GM19328 (cell line): ENCODE measurements around the gene ZSCAN31.
"Not testable (repeated sequence)": the region's sequence is repeated elsewhere in the genome, so short reads cannot be mapped to it uniquely, and the experiment has no call there.

Experiments used
- ATAC-seq: cut with Tn5 transposase; IDR thresholded peaks from one replicate; pipeline ENCODE4 v1.9.1; 2021; ENCODE audit warnings: mild to moderate bottlenecking, moderate library complexity; ENCODE audit not compliant: unreplicated experiment

ZSCAN31 gene

GRCh38 chr6:28323813-28324424 is 12.0 kb downstream of the ZSCAN31 start:
- no peak for ATAC-seq

DNA sequence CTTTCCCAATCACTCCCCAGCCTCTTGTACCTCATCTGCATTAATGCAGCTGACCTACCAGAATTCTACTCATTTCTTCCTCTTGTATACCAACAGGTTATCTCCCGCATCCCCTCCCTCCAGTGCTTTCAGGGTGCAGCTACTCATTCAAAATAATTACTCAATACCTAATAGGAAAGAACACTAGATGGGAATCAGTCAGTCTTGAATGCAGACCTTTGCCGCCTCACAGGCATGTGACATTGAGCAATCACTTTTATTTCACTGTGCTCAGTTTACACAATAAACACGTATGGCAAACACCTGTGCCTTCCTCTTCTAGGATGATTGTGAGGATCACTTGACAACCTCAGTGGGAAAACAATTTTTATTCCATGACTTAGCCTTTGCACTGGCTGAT is 13.3 kb downstream of the ZSCAN31 start:
- ATAC-seq = no peak

- not testable (repeated sequence) for ATAC-seq
These were observed 18.1 kb downstream of the ZSCAN31 start for GRCh38 chr6:28317866-28318265.

DNA sequence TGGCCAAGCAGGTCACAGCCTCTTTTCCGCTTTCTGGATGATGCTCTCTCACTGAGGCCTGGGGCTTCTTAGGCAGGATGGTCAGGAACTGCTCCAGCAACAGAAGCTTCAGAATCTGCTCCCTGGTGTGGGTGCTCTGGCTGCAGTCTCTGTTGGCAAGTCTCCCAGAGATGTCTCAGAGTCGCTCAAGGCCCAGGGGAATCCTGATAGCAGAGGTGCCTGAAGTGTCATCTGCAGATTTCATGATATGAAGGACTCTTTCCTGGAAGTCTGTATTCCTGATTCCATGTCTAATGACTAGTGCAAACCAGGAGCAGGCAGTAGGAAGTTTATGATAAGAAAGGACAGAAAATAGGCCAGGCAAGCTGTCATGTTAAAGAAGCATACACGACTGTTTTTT is 20.3 kb downstream of the ZSCAN31 start:
- no peak for ATAC-seq

GRCh38 chr6:28312939-28313338 is 23.0 kb downstream of the ZSCAN31 start:
- ATAC-seq = no peak

GRCh38 chr6:28311139-28311823 is 24.7 kb downstream of the ZSCAN31 start:
- no peak for ATAC-seq

- not testable (repeated sequence) for ATAC-seq
These were observed 29.6 kb downstream of the ZSCAN31 start for GRCh38 chr6:28306363-28306762.

- peak; percentile 79 for ATAC-seq
These were observed 32.4 kb downstream of the ZSCAN31 start for GRCh38 chr6:28303570-28303969.

GRCh38 chr6:28296520-28297060 is 39.4 kb downstream of the ZSCAN31 start:
- ATAC-seq = no peak

- ATAC-seq = no peak
These were observed 40.6 kb downstream of the ZSCAN31 start for GRCh38 chr6:28295326-28295725.

DNA sequence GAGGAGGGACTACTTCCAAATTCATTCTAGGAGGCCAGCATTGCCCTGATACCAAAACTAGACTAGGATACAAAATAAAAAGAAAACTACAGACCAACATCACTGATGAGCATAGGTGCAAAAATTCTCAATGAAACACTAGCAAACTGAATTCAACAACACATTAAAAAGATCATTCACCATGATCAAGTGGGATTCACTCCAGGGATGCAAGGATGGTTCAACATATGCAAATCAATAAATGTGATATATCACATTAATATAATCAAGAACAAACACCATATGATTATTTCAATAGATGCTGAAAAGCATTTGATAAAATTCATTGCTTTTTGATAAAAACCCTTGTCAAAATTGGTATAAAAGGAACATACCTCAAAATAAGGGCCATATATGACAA is 44.4 kb downstream of the ZSCAN31 start:
- no peak for ATAC-seq

- no peak for ATAC-seq
These were observed 53.0 kb downstream of the ZSCAN31 start for GRCh38 chr6:28282926-28283325.

GRCh38 chr6:28281288-28282064 is 54.5 kb downstream of the ZSCAN31 start, which contains the start of gene PGBD1:
Gene PGBD1 (plus strand): TSS chr6:28281572. CDS start chr6:28283814, 2,242 bp downstream.
- ATAC-seq = peak; percentile 94

DNA sequence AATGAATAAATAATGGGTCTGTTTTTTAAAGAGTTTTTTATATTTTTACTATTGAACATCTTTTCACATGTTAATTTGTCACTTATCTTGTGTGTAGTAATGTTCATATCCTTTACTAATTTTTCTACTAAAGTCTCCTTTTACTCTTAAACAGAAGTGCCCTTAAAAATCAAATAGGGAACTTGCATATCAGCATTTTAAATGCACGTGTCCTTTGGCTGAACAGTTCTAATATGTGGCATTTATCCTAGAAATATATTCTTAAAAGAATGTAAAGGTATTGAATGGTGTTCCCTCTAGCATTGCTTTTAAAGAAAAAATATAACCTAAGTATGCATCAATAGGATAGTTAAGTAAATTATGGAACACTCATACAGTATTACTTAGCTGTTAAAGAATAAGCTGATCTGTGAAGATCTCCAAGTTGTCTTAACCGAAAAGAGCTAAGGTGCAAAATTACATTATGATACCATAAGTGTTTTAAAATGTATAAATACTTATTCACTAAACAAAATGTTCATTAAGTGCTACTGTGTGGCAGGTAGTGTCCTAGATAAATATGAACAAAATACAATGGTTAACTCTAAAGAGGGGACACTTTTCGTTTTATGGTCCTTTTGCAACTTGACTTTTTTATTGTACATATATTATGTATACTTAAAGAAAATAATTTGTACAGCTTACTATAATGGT is 55.2 kb downstream of the ZSCAN31 start:
- no peak for ATAC-seq

DNA sequence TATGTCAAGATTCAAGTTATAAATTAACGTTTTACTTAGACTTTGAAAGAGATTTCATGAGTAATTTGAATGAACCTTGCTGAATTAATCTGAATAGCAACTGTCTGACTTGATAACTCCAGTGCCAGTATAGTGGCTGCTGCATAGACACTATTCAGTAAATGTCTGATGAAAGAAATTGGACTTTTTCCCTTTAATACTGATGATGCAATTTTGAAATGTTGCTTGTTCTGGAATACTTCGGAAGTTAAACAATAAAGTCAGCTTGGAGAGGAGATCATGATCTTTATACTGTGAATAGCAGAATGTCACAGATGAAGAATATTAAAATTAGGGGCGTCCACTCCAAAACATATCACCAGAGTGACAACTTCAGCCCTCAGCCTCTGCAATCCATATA is 58.2 kb downstream of the ZSCAN31 start:
- no peak for ATAC-seq

GRCh38 chr6:28274888-28275287 is 61.1 kb downstream of the ZSCAN31 start:
- ATAC-seq = no peak
